HG02981 (cell line): Measurements from ENCODE around the gene MTIF2.
"Not testable (repeated sequence)": the region's sequence is repeated elsewhere in the genome, so short reads cannot be mapped to it uniquely, and the experiment has no call there.

Experiments used
- ATAC-seq: cut with Tn5 transposase; IDR thresholded peaks from one replicate; pipeline ENCODE4 v1.9.1; 2021; ENCODE audit warnings: mild to moderate bottlenecking, moderate library complexity; ENCODE audit not compliant: unreplicated experiment

Gene MTIF2

GRCh38 chr2:55242617-55243016, 26.4 kb downstream of the MTIF2 start:
- no peak for ATAC-seq

- ATAC-seq: not testable (repeated sequence)
Observed at GRCh38 chr2:55241582-55241981, 27.4 kb downstream of the MTIF2 start.

DNA sequence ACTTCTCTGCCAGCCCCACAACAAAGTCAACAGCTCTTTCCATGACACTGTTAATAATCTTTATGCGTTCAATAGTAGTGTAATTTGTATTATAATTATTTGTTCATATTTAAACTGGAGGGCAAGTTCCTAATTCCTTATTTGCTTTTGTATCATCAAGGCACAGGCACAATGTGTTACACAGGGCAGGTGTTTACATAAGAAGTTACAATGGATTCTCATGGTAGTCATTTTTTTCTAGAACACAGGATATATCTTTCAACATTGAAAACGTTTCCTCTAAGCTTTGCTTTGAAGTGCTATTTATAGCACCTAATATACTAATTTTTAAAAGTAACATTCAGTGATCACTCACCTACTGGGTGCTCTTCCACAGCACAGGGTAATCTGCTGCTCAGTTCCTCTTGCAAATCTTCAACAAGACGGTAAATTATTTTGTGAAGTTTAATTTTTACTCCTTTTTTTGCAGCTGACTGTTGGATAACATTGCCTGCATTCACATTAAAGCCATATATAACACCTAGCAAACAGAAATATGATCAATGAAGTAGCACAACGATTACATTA, 29.3 kb downstream of the MTIF2 start:
- no peak for ATAC-seq

- ATAC-seq: no peak
Observed at GRCh38 chr2:55236992-55237543, 32.0 kb downstream of the MTIF2 start.

DNA sequence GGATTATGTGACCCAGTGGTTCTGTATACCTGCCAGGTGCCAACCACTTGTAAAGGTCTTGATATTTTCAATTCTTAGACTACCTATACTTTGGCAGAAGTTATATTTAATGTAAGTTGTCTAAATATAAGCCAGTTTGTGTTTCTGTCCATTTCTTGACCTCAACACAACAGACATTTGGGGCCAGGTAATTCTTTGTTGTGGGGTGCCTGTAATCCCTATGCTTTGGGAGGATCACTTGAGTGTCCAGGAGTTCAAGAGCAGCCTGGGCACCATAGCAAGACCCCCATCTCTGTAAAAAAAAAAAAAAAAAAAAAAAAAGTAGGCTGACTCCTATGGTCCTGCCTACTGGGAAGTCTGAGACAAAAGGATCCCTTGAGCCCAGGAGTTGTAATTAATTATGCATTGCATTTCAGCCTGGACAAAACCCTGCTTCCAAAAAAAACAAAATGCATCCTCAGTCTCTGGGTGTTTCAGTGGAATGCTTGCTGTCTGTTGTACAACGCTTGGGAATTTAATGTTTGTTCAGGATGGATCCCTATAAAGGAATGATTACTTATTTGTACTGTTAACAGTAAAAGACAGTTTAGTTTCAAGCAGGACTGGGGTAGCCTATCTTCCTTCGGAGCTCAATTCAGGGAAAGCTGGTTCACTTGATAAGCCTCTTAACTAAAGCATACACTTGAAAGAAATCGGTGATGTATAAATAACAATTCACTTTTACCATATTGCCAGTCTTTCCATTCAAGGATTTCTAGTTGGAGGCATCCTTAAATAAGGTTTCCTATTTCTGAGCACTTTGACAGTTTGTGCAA, 33.1 kb downstream of the MTIF2 start:
- no peak for ATAC-seq

GRCh38 chr2:55233658-55233940, 35.4 kb downstream of the MTIF2 start:
- no peak for ATAC-seq

DNA sequence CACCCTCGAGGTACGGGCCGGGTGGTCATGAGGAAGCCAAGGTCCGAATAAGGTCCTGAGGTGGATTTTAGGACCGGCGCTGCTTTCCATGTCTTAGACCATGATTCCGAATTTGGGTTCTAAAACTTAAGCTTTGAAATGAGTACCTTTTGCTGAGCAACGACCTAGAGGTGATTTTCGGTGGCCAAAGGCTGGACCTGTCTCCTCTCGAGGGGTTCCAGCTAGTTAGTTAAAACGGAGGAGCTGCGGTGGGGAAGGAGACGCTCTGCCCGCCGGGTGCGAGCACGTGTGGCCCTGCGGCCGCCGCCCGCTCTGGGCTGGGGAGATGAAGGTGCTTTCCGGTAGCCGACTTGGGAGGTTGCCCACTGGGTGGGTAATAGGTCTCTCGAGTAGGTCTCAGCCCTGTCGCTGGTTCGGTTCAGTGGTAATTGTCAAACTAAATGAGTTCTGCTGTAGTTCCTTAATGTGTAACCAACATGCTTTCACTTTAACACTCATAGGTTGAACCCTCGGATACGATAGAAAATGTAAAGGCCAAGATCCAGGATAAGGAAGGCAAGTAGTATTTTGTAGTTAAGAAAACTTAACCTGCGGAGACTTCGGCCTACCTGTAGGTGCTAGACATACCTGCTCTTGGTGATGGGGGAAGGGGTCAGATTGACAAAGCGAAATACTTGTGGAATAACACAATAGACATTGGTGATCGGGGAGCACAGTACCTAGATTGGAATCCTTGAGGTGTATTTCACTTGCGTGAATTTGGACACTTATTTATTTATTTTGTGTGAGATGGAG, 36.0 kb downstream of the MTIF2 start:
- ATAC-seq: peak; percentile 28

DNA sequence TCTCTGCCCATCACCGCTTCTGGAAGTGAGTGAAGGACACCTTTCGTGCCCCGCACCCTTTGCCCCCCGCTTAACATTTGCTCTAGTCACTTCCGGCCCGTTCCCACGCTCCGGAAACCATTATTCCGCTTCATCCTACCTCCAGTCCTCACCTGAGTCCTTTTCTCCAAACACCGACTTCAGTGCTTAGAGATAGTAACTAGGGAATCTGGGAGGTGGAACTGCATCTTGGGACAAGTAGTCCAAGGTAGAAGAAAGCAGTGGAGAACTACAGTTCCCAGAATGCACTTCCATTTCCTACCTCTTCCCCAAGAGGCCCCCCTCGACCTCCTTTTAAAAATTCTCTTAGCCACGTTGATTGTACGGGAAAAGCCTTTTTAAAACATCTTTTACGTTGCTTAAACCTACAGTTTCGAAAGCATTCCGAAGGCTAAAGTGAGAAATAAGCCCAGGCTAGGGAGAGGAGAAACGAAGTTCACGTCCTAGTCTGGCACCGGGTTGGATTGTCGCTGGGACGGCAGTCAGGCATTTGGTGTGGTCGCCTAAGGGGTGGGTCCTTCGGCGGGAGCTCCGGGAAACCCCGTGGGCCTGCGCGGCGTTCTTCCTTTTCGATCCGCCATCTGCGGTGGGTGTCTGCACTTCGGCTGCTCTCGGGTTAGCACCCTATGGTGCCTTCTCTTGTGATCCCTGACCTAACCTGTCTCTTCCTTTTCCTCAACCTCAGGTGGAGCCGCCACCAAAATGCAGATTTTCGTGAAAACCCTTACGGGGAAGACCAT, 36.8 kb downstream of the MTIF2 start, which contains the start of the genes CLHC1 and RPS27A:
Gene CLHC1 (minus strand): TSS at position 210 of the 779 bp plus-strand sequence. CDS start 9,882 bp downstream, outside the sequence.
Gene RPS27A (plus strand): TSS at position 605 of the 779 bp plus-strand sequence. CDS start 137 bp downstream, at position 742.
- peak; percentile 83 for ATAC-seq

DNA sequence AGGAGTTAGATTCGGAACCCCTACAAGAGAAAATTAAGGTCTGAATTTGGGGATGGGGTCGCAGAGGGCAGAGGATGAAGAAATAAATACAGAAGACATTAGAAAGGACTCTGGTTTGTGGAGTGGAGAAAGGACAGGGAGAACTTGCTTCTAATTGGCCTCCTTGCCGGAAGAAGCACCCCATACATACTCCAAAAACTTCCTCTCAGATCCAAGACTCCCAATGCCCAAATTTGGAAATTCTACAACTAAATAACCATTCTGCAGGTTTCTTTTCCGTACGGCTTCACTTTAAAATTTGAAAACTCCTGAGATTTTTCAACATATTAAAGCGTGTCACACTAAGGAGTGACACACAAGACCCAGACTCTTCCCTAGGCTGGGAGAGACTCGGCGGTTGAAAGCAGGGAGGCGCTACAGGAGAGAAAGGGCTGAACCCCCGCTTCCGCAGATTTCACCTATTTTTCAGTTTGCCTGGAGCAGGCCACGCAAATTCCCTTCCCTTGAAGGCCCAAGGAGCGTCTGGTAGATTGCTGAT, 37.4 kb downstream of the MTIF2 start:
- ATAC-seq: no peak

GRCh38 chr2:55230551-55230950, 38.5 kb downstream of the MTIF2 start:
- no peak for ATAC-seq

DNA sequence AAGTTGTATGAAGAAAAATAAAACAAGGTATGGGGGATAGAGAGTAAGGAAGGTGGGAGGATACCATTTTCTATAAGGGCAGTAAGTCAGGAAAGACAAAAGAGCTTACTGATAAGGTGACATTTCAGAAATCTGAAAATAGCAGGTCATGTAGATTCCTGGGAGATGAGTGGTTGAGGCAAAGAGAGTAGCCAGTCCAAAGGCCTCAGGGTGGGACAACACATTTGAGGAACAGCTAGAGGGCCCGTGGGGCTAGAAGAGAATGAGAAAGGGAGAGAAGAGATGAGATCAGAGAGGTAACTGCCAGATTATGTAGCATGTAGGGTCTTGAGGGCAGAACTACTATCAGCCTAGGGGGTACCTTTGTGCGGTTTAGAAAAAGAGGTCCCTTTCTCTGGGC, 39.8 kb downstream of the MTIF2 start:
- no peak for ATAC-seq

- no peak for ATAC-seq
Observed at GRCh38 chr2:55228226-55228563, 40.8 kb downstream of the MTIF2 start.

DNA sequence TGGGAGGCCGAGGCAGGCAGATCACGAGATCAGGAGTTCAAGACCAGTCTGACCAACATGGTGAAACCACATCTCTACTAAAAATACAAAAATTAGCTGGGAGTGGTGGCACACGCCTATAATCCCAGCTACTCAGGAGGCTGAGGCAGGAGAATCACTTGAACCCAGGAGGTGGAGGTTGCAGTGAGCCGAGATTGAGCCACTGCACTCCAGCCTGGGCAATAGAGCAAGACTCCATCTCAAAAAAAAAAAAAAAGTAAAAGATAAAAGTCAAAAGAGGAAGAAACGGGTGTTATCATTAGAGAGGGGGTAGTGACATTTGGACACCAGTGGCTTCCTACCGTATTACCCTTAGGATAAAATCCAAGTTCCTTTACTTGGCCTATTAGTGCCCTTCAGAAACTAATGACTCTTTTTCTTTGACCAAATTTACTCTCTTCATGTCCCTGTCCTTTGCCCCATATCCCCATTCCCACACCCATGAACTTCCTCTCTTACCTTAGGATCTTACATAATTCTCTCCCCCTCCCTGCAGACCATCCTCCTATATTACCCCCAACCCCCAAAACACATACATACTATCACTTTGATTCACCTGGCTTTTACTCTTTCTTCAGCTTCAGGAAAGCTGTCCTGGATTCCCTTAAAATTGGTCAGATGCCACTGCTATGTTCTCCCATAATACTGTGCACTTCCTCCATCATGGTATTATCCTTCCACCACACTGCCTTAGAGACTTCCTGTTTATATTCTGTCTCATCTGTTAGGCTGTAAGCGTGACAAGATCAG, 41.4 kb downstream of the MTIF2 start:
- ATAC-seq: not testable (repeated sequence)

DNA sequence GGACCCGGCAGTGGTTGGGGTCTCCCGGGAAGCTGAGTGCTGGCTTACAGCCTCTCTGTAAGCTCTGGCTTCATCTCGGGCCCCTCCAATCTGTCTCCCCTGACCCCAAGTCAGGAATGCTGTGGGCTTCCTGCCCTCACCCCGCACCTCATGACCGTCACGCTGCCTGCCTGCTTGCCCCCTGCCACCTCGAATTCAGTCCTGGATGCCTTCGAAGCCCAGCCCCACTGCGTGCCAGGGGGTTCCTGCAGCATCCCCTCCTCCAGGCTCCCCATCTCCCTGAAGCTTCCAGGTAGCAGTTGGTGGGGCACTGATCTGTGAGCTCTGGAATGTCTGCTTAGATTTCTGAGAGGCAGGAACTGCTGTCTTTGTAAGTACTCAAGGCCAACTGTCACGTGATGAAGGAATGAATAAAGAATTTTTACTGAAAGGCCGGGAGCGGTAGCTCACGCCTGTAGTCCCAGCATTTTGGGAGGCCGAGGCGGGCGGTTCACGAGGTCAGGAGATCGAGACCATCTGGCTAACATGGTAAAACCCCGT, 43.5 kb downstream of the MTIF2 start:
- no peak for ATAC-seq

- ATAC-seq: no peak
Observed at GRCh38 chr2:55224761-55225261, 44.2 kb downstream of the MTIF2 start.

DNA sequence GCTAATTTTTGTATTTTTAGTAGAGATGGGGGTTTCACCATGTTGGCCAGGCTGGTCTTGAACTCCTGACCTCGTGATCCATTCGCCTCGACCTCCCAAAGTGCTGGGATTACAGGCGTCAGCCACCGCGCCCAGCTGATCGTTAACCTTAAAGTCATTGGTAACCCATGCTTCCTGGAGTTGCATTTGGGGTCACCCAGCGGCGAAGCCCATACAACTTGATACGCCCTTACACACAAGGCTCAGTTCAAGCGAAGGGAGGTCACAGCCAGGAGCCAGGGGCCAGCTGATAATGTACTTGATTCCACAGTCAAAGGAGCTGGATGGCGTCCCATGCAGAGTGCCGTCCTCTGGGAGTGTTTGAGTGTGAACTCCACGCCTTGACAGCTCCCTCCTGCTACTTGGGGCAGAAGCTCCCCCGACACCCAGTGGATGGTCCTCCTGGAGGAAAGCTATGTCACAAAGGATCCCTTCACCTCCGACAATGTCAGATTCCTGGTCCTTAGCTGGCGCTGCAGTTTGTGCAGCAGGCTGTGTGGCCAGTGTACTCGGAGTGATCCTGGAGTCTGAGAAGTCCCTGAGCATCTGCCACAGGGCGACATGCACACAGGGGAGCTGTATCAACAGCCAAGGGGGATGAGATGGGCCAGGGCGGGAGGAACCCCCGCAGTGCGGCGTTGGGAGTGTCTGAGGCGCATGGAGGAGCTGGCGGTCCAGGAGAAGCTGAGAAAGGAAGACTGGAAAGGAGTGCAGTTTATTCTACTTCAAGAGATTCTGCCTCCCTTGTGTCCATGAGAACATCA, 44.9 kb downstream of the MTIF2 start:
- ATAC-seq: no peak

GRCh38 chr2:55213822-55214221, 55.2 kb downstream of the MTIF2 start:
- no peak for ATAC-seq

GRCh38 chr2:55204950-55205349, 64.1 kb downstream of the MTIF2 start:
- no peak for ATAC-seq
